GM23338 (cell line): ENCODE data around the gene SPATA25.

Experiments used
- CREB1 ChIP-seq: fragments of 250-450 bp; sonication (Bioruptor Pico); IDR thresholded peaks from 2 replicates; pipeline ENCODE4 v1.5.0; 2020; ENCODE audit warnings: low read depth, mild to moderate bottlenecking, moderate library complexity
- EZH2 ChIP-seq: fragments of 200-600 bp; sonication (generic); IDR thresholded peaks from one replicate; pipeline ENCODE4 v1.8.0; 2017; ENCODE audit warnings: antibody characterized with exemption, mild to moderate bottlenecking, low read depth; ENCODE audit not compliant: unreplicated experiment
- EZH2phosphoT487 ChIP-seq: fragments of 200-600 bp; sonication (generic); IDR thresholded peaks from one replicate; pipeline ENCODE4 v1.8.1; 2018; ENCODE audit warnings: antibody characterized with exemption; ENCODE audit not compliant: unreplicated experiment
- JUNB ChIP-seq: IDR thresholded peaks from one replicate; pipeline ENCODE4 v1.6.1; 2016; ENCODE audit warnings: antibody characterized with exemption; ENCODE audit not compliant: unreplicated experiment
- NANOG ChIP-seq: IDR thresholded peaks from 2 replicates; pipeline ENCODE4 v1.6.1; 2016; ENCODE audit warnings: antibody characterized with exemption, borderline replicate concordance
- POLR2AphosphoS5 ChIP-seq: IDR thresholded peaks from 2 replicates; pipeline ENCODE4 v1.6.1; 2016; ENCODE audit warnings: antibody characterized with exemption, low read depth
- STAT1 ChIP-seq: IDR thresholded peaks from one replicate; pipeline ENCODE4 v1.6.1; 2016; ENCODE audit warnings: antibody characterized with exemption; ENCODE audit not compliant: unreplicated experiment
- ZNF114 ChIP-seq: fragments of 250-450 bp; sonication (Bioruptor Pico); IDR thresholded peaks from 2 replicates; pipeline ENCODE4 v1.5.0; 2020; ENCODE audit warnings: mild to moderate bottlenecking, moderate library complexity
- TF ChIP-seq, protein P1 (sequence below), 2 experiments: fragments of 200-600 bp in 1 of 2; sonication (generic) in 1 of 2; conservative IDR thresholded peaks; 2 replicates each; pipeline versions ENCODE4 v1.5.1 to v1.6.1; 2016 to 2017; ENCODE audit warnings: antibody characterized with exemption in 2 of 2, low read depth in 2 of 2, mild to moderate bottlenecking in 2 of 2, moderate library complexity in 1 of 2
- TF ChIP-seq, protein P2 (sequence below): IDR thresholded peaks from one replicate; pipeline ENCODE4 v1.6.1; 2018; ENCODE audit warnings: antibody characterized with exemption; ENCODE audit not compliant: unreplicated experiment
- TF ChIP-seq, protein P3 (sequence below): IDR thresholded peaks from 2 replicates; pipeline ENCODE4 v1.6.1; 2016; ENCODE audit warnings: antibody characterized with exemption
- TF ChIP-seq, protein P4 (sequence below): fragments of 250-450 bp; sonication (Bioruptor Pico); IDR thresholded peaks from 2 replicates; pipeline ENCODE4 v1.5.0; 2020; ENCODE audit warnings: mild to moderate bottlenecking, moderate library complexity

DNA sequence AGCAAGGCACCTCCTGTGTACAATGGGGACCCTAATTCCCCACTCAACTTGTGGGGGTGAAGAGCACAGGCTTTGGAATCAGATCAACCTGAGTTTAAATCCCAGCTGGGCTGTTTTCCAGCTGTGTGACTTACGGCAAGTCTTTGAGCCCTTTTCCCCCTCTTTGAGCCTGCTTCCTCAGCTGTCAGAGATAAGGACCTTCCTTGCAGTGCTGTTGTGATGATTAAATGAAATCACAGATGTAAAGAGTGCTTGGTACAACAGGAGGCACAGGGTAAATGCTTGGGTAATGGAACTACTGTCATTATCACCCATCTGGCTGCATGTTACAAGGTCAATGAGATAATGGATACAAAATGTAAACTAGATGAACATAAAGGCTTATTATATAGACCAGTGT lies 50.6 kb downstream of the SPATA25 start:
- TF ChIP-seq, protein P1, sequence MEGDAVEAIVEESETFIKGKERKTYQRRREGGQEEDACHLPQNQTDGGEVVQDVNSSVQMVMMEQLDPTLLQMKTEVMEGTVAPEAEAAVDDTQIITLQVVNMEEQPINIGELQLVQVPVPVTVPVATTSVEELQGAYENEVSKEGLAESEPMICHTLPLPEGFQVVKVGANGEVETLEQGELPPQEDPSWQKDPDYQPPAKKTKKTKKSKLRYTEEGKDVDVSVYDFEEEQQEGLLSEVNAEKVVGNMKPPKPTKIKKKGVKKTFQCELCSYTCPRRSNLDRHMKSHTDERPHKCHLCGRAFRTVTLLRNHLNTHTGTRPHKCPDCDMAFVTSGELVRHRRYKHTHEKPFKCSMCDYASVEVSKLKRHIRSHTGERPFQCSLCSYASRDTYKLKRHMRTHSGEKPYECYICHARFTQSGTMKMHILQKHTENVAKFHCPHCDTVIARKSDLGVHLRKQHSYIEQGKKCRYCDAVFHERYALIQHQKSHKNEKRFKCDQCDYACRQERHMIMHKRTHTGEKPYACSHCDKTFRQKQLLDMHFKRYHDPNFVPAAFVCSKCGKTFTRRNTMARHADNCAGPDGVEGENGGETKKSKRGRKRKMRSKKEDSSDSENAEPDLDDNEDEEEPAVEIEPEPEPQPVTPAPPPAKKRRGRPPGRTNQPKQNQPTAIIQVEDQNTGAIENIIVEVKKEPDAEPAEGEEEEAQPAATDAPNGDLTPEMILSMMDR (conservative IDR thresholded peaks at IDR 0.05; ENCODE audit: low read depth in 2 of 2): no peak
- no peak for TF ChIP-seq EZH2phosphoT487
- no peak for TF ChIP-seq ZNF114 (CRISPR knock-in tag)
- TF ChIP-seq STAT1: no peak
- TF ChIP-seq EZH2: no peak
- TF ChIP-seq, protein P2, sequence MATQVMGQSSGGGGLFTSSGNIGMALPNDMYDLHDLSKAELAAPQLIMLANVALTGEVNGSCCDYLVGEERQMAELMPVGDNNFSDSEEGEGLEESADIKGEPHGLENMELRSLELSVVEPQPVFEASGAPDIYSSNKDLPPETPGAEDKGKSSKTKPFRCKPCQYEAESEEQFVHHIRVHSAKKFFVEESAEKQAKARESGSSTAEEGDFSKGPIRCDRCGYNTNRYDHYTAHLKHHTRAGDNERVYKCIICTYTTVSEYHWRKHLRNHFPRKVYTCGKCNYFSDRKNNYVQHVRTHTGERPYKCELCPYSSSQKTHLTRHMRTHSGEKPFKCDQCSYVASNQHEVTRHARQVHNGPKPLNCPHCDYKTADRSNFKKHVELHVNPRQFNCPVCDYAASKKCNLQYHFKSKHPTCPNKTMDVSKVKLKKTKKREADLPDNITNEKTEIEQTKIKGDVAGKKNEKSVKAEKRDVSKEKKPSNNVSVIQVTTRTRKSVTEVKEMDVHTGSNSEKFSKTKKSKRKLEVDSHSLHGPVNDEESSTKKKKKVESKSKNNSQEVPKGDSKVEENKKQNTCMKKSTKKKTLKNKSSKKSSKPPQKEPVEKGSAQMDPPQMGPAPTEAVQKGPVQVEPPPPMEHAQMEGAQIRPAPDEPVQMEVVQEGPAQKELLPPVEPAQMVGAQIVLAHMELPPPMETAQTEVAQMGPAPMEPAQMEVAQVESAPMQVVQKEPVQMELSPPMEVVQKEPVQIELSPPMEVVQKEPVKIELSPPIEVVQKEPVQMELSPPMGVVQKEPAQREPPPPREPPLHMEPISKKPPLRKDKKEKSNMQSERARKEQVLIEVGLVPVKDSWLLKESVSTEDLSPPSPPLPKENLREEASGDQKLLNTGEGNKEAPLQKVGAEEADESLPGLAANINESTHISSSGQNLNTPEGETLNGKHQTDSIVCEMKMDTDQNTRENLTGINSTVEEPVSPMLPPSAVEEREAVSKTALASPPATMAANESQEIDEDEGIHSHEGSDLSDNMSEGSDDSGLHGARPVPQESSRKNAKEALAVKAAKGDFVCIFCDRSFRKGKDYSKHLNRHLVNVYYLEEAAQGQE: no peak
- TF ChIP-seq NANOG: no peak
- no peak for TF ChIP-seq CREB1
- no peak for TF ChIP-seq JUNB
- TF ChIP-seq POLR2AphosphoS5: no peak
- TF ChIP-seq, protein P3, sequence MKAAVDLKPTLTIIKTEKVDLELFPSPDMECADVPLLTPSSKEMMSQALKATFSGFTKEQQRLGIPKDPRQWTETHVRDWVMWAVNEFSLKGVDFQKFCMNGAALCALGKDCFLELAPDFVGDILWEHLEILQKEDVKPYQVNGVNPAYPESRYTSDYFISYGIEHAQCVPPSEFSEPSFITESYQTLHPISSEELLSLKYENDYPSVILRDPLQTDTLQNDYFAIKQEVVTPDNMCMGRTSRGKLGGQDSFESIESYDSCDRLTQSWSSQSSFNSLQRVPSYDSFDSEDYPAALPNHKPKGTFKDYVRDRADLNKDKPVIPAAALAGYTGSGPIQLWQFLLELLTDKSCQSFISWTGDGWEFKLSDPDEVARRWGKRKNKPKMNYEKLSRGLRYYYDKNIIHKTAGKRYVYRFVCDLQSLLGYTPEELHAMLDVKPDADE: no peak
- TF ChIP-seq, protein P4, sequence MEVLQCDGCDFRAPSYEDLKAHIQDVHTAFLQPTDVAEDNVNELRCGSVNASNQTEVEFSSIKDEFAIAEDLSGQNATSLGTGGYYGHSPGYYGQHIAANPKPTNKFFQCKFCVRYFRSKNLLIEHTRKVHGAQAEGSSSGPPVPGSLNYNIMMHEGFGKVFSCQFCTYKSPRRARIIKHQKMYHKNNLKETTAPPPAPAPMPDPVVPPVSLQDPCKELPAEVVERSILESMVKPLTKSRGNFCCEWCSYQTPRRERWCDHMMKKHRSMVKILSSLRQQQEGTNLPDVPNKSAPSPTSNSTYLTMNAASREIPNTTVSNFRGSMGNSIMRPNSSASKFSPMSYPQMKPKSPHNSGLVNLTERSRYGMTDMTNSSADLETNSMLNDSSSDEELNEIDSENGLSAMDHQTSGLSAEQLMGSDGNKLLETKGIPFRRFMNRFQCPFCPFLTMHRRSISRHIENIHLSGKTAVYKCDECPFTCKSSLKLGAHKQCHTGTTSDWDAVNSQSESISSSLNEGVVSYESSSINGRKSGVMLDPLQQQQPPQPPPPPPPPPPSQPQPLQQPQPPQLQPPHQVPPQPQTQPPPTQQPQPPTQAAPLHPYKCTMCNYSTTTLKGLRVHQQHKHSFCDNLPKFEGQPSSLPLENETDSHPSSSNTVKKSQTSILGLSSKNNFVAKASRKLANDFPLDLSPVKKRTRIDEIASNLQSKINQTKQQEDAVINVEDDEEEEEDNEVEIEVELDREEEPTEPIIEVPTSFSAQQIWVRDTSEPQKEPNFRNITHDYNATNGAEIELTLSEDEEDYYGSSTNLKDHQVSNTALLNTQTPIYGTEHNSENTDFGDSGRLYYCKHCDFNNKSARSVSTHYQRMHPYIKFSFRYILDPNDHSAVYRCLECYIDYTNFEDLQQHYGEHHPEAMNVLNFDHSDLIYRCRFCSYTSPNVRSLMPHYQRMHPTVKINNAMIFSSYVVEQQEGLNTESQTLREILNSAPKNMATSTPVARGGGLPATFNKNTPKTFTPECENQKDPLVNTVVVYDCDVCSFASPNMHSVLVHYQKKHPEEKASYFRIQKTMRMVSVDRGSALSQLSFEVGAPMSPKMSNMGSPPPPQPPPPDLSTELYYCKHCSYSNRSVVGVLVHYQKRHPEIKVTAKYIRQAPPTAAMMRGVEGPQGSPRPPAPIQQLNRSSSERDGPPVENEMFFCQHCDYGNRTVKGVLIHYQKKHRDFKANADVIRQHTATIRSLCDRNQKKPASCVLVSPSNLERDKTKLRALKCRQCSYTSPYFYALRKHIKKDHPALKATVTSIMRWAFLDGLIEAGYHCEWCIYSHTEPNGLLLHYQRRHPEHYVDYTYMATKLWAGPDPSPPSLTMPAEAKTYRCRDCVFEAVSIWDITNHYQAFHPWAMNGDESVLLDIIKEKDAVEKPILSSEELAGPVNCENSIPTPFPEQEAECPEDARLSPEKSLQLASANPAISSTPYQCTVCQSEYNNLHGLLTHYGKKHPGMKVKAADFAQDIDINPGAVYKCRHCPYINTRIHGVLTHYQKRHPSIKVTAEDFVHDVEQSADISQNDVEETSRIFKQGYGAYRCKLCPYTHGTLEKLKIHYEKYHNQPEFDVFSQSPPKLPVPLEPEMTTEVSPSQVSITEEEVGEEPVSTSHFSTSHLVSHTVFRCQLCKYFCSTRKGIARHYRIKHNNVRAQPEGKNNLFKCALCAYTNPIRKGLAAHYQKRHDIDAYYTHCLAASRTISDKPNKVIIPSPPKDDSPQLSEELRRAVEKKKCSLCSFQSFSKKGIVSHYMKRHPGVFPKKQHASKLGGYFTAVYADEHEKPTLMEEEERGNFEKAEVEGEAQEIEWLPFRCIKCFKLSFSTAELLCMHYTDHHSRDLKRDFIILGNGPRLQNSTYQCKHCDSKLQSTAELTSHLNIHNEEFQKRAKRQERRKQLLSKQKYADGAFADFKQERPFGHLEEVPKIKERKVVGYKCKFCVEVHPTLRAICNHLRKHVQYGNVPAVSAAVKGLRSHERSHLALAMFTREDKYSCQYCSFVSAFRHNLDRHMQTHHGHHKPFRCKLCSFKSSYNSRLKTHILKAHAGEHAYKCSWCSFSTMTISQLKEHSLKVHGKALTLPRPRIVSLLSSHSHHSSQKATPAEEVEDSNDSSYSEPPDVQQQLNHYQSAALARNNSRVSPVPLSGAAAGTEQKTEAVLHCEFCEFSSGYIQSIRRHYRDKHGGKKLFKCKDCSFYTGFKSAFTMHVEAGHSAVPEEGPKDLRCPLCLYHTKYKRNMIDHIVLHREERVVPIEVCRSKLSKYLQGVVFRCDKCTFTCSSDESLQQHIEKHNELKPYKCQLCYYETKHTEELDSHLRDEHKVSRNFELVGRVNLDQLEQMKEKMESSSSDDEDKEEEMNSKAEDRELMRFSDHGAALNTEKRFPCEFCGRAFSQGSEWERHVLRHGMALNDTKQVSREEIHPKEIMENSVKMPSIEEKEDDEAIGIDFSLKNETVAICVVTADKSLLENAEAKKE: no peak
